ENCODE measurements around the gene MS4A10.

DNA sequence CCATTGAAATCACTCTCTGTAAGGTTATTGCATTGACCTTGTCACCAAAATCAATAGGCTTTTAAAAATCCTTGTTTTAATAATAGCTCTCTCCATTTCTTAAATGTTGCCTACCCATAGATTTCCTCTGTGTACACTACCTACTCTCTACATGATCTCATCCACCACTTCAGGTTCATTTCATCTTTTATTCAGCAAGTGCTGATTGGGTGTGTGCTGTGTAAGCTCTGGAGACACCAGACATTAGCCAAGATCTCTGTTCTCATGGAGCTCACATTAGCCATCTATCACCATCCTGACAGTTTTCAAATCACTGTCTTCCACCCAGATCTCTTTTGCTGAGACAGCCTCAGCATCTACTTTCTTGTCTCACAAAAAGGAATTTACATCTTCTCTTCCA is 4.4 kb upstream of the MS4A10 start:
- TF ChIP-seq POLR2AphosphoS5 (IDR thresholded peaks at IDR 0.05; ENCODE audit: control insufficient read depth, insufficient read depth, low read depth, low read length) (no peak), TAF15 (IDR thresholded peaks at IDR 0.05; ENCODE audit: low read depth, low read length) (no peak), ZFP36 (IDR thresholded peaks at IDR 0.05; ENCODE audit: low read depth, low read length, partially characterized antibody) (no peak), EGR1 (conservative IDR thresholded peaks at IDR 0.05) (no peak), RNF2 (IDR thresholded peaks at IDR 0.05) (no peak)
- TF ChIP-seq, protein P1, sequence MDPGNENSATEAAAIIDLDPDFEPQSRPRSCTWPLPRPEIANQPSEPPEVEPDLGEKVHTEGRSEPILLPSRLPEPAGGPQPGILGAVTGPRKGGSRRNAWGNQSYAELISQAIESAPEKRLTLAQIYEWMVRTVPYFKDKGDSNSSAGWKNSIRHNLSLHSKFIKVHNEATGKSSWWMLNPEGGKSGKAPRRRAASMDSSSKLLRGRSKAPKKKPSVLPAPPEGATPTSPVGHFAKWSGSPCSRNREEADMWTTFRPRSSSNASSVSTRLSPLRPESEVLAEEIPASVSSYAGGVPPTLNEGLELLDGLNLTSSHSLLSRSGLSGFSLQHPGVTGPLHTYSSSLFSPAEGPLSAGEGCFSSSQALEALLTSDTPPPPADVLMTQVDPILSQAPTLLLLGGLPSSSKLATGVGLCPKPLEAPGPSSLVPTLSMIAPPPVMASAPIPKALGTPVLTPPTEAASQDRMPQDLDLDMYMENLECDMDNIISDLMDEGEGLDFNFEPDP (CRISPR knock-in tag; IDR thresholded peaks at IDR 0.05), result no peak
- TF ChIP-seq, protein P2, sequence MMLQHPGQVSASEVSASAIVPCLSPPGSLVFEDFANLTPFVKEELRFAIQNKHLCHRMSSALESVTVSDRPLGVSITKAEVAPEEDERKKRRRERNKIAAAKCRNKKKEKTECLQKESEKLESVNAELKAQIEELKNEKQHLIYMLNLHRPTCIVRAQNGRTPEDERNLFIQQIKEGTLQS (IDR thresholded peaks at IDR 0.05), result no peak
- TF ChIP-seq, protein P2 (CRISPR knock-in tag; conservative IDR thresholded peaks at IDR 0.05), result no peak
- TF ChIP-seq, protein P3, sequence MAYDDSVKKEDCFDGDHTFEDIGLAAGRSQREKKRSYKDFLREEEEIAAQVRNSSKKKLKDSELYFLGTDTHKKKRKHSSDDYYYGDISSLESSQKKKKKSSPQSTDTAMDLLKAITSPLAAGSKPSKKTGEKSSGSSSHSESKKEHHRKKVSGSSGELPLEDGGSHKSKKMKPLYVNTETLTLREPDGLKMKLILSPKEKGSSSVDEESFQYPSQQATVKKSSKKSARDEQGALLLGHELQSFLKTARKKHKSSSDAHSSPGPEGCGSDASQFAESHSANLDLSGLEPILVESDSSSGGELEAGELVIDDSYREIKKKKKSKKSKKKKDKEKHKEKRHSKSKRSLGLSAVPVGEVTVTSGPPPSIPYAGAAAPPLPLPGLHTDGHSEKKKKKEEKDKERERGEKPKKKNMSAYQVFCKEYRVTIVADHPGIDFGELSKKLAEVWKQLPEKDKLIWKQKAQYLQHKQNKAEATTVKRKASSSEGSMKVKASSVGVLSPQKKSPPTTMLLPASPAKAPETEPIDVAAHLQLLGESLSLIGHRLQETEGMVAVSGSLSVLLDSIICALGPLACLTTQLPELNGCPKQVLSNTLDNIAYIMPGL (CRISPR knock-in tag; IDR thresholded peaks at IDR 0.05), result no peak
